ENCODE data around the gene ATXN2.
A peak's percentile ranks its signal among the peaks of the same experiment; 100 is the strongest.
"Not testable (repeated sequence)": the region's sequence is repeated elsewhere in the genome, so short reads cannot be mapped to it uniquely, and the experiment has no call there.

The ATXN2 gene

GRCh38 chr12:111411185-111411764, 187.8 kb downstream of the ATXN2 start:
- DNase-seq: no peak

- no peak for DNase-seq
Observed at GRCh38 chr12:111410431-111411184, 188.5 kb downstream of the ATXN2 start.

- DNase-seq: no peak
Observed at GRCh38 chr12:111409780-111410430, 189.2 kb downstream of the ATXN2 start.

GRCh38 chr12:111409403-111409779, 189.7 kb downstream of the ATXN2 start:
- DNase-seq: no peak

DNA sequence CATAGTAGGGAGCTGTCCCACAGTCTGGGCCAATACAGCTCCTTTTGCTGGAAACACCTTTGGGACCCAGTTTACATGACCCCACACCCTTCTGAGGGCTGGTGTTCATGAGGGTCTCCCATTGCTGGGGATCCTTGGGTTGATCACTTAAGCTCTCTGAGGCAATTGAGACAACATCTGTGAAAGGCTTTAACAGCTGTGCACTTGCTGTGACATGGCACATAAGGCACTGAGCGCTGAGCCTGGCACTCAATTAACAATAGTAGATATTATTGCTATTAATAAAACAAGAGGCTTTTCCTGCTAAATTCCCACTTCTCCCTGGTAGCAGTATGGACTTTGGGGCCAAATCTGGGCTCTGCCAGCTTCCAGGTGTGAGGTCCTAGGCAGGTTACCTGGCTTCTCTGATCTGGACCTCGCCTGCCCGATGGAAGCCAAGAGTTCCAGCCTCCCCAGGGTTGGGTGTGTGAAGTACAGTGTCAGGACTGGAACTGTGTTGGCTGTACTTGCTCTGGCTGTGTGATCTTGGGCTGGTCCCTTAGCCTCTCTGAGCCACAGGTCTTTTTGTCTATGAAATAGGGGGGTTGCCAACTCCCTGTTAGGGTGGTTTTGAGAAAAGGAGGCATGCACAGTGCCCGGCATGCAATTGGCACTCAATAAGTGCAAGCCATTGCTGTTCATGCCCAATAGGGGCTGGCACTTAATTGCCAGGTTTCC, 190.3 kb downstream of the ATXN2 start:
- no peak for DNase-seq

DNA sequence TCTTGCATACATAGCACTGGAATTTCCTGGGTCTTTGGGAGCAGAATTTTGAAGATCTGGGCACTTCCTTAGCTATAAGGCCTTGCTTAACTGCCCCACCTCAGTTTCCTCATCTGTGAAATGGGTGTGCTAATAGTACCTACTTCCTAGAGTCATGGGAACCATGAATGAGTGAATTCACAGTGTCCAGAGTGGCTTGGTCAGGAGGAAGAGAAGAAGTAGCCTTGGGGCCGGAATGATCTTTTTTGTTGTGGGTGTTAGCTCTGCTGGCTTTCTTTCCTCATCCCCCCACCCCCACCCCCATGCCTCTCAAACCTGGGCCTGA, 191.0 kb downstream of the ATXN2 start:
- no peak for DNase-seq

DNA sequence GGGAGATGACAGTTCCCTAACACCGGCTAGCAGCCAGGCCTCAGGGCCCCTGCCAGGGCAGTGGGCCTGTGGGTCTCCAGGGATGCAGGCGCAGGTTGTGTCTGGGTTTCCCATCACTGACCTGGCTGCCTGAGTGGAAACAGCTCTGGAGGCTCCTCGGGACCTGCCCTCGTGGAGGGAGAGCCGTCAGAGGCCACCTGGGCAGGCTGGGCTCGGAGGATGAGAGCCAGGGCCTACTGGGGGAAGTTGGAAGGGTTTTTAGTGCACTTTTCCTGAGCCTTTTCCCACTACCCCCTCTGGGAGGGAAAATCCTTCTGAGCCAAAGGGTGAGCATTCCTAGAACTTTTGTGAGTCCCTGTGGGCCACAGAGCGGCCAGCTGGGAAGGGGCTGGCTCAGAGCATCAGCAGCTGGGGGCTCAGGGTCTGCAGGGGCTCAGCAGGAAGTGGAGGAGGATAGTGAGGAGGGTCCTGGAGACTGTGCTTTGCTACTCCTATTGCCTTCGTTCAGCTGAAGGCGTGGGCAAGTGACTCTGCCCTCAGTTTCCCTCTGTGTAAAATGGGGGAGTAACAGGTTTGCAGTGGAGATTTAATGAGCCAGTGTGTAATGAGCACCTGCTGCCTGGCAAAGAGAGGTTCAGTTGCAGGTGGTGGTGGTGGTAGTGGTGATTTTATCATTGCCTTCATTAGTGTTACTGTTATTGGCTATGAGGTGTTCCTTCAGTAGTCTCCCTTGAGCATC, 191.6 kb downstream of the ATXN2 start:
- no peak for DNase-seq

GRCh38 chr12:111406474-111407376, 192.4 kb downstream of the ATXN2 start:
- DNase-seq: peak; percentile 55

- DNase-seq: peak; percentile 75
Observed at GRCh38 chr12:111405859-111406473, 193.1 kb downstream of the ATXN2 start, which contains the start of gene SH2B3. Gene SH2B3, plus strand, starts transcription at chr12:111405923. Its CDS starts 12,223 bp downstream, at chr12:111418146.

GRCh38 chr12:111405149-111405858, 193.8 kb downstream of the ATXN2 start:
- DNase-seq: peak; percentile 99

DNA sequence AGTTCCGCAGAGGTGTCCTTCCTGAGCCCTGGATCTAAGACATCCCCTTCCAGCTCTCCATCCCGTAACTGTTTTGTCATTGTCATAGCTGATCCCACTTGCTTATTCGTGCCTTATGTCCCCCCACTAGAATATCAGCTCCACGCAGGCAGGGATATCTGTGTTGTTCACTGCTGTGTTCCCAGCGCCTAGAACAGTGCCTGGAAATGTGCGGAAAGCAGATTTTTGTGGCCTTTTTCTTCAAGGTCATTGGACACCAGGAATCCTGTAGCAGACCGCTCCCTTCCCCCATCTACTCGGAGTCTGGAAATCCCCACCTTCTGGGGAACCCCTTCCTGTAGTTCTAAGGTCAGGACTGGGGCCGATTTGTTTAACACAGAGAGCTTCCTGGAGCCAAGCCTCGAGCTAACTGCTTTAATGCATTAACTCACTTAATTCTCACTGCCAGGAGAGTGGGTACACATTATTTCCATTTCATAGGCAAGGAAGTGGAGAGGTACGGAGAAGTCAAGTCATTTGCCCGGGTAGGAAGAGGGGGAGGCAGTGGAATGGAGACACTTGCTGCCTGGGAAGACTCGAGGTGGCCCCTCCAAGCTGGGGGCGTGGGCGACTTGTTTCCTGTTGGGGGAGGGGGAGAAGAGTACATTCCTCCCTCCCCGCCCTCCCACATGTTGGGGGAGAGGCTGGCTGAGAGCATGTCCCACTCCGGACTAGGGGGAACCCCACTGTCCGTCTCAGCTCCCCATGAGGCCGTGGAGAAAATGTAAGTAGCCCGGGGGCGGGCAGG, 194.6 kb downstream of the ATXN2 start:
- peak; percentile 82 for DNase-seq

- not testable (repeated sequence) for DNase-seq
Observed at GRCh38 chr12:111402490-111402824, 196.7 kb downstream of the ATXN2 start.

Data from stimulated activated CD4-positive, alpha-beta T cell treated with anti-CD3 and anti-CD28 coated beads, Interleukin-1b, Interleukin-23, amount 100 ng/mL, for 48 hours (primary cell).